ENCODE measurements around the gene KIAA1328. TPM values are rescaled to one million over a fixed set of nuclear protein-coding genes. Genes with fewer than 3 reads are reported as not detected.

KIAA1328 gene
- total RNA-seq, 2 donors from 2014 or later = 6.1 to 14.3 TPM

DNA sequence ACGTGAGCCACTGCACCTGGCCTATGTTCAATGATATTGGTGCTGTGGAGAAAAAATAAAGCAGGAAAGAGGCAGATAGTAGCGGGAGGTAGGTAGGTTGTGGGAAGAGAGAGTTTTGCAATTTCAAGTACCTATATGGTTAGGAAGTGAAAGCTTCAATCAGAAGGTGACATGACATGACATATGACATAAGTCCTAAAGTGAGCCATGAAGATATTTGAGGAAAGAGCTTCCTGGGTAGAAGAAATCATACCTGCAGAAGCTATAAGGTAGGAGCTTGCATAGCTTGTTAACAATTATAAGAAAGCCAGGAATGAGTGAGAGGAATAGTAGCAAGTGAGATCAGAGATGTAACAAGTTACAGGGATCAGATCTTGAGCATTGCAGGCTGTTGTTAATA, 4.2 kb downstream of the KIAA1328 start:
- Mint-ChIP-seq H3K27ac (no peak overlapping the region), H3K4me1 (ENCODE audit: low read depth in 2 of 2) (peaks cover 14 to 19% of the 10 kb centered on the region in 2 donors), H3K36me3 (no peaks in the 10 kb centered on the region), H3K27me3 (no peaks in the 10 kb centered on the region), H3K9me3 (no peaks in the 10 kb centered on the region), H3K4me3 (no peak overlapping the region)
- DNase-seq (ENCODE audit: low spot score) (no peak), ATAC-seq (no peak)

DNA sequence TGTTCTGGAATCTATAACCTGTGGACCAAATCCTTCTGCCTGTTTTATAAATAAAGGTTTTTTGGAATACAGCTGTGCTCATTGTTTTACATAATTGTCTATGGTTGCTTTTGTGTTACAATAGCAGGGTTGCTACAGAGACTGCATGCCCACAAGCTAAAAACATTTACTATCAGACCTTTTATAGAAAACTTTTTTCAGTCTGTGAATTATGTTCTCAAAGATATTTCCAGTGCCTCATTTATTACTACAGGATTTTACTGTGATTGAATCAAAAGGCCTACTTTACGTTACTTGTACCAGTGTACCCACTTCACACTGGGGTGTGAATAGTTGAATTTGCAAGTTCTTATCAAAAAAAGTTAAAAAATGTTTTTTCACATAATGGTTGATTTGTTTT, 7.0 kb downstream of the KIAA1328 start:
- peaks cover 0 to 2% of the 10 kb centered on the region in 2 donors for H3K4me1 Mint-ChIP-seq (ENCODE audit: low read depth in 2 of 2)
- no peak overlapping the region for H3K27ac Mint-ChIP-seq
- no peak for ATAC-seq

DNA sequence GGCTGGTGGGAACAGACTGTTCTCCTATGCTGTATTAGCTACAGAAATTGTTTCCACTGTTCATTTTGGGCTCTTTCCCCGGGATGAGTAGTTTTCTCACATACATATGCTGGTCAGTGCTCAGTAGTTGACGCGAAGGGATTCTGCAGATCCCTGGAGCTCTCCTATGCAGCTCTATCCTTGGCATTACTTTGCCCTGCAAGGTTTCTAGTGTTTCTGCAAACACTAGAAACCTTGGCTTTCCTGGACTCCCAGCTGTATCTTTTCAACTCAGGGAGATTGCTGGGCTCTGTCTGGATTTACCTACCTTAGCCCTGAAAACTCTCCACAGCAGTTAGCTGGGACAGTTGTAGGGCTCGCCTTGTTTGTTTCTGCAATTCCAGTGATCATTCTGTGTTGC, 10.9 kb downstream of the KIAA1328 start:
- peaks cover 0 to 2% of the 10 kb centered on the region in 2 donors for H3K4me1 Mint-ChIP-seq (ENCODE audit: low read depth in 2 of 2)
- no peaks in the 10 kb centered on the region for H3K9me3 Mint-ChIP-seq
- ATAC-seq (no peak), DNase-seq (ENCODE audit: low spot score) (no peak)
- peaks cover 18% of the 10 kb centered on the region for H3K36me3 Mint-ChIP-seq
- H3K27me3 Mint-ChIP-seq = no peaks in the 10 kb centered on the region
- H3K4me3 Mint-ChIP-seq = no peak overlapping the region
- no peak overlapping the region for H3K27ac Mint-ChIP-seq

More for the DNA sequence above, 7.0 kb downstream of the KIAA1328 start:
- Mint-ChIP-seq H3K27me3 (no peaks in the 10 kb centered on the region), H3K36me3 (peaks cover 18% of the 10 kb centered on the region), H3K4me3 (no peak overlapping the region), H3K9me3 (no peaks in the 10 kb centered on the region)
- DNase-seq (ENCODE audit: low spot score) = no peak

- no peaks in the 10 kb centered on the region for H3K9me3 Mint-ChIP-seq
- peaks cover 0 to 2% of the 10 kb centered on the region in 2 donors for H3K4me1 Mint-ChIP-seq (ENCODE audit: low read depth in 2 of 2)
- DNase-seq (ENCODE audit: low spot score) (no peak), ATAC-seq (no peak)
- H3K27ac Mint-ChIP-seq = no peak overlapping the region
- H3K27me3 Mint-ChIP-seq = no peaks in the 10 kb centered on the region
- H3K4me3 Mint-ChIP-seq = no peak overlapping the region
- peaks cover 18% of the 10 kb centered on the region for H3K36me3 Mint-ChIP-seq
These were observed 14.3 kb downstream of the KIAA1328 start for GRCh38 chr18:36843199-36843598.

DNA sequence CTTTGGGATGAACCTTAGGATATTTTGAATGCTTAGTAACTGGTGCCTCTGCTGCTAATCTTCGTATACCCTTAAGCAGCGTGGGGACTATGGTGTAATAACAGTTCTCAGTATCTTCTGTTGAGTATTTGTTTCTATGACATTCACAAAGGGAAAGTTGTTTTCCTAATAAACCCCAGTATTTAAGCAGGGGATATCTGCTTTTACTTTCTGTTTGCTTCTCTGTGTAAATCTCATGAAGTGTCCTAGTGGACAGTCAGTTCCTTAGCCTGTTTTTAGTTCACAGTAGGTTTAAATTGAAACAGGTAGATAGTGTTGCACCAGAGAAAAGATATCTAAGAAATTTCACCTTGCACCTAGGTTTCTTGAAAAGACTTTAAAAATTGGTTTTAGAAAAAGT, 14.9 kb downstream of the KIAA1328 start:
- H3K36me3 Mint-ChIP-seq = peaks cover 18% of the 10 kb centered on the region
- ATAC-seq = no peak
- H3K4me1 Mint-ChIP-seq (ENCODE audit: low read depth in 2 of 2) = peaks cover 0 to 2% of the 10 kb centered on the region in 2 donors
- H3K4me3 Mint-ChIP-seq = no peak overlapping the region
- H3K9me3 Mint-ChIP-seq = no peaks in the 10 kb centered on the region
- no peaks in the 10 kb centered on the region for H3K27me3 Mint-ChIP-seq
- H3K27ac Mint-ChIP-seq = no peak overlapping the region
- no peak for DNase-seq (ENCODE audit: low spot score)

- Mint-ChIP-seq H3K9me3 (peaks cover 8% of the 10 kb centered on the region), H3K27me3 (no peaks in the 10 kb centered on the region)
- no peak for ATAC-seq
These were observed 19.7 kb downstream of the KIAA1328 start for GRCh38 chr18:36848609-36849008.

DNA sequence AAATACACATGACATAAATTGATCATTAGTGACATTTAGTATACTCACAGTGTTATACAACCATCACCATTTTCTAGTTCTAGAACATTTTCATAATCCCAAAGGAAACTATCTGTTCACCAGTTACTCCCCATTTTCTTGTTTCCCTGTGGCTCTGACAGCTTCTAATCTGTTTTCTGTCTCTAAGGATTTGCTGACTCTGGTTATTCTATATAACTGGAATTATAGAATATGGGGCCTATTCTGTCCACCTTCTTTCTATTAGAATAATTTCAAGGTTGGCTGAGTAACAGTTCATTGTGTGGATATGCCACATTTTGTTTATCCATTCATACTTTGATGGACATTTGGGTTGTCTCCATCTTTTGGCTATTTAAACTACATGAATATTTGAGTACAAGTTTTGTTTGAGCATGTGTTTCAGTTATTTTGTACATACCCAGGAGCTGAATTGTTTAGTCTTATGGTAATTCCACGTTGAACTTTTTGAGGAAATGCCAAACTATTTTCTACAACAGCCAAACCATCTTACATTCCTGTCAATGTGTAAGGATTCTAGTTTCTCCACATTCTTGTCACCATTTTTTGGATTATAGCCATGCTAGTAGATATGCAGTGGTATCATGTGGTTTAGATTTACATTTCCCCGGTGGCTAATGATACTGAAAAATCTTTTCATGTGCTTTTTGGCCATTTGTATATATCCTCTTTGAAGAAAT, 20.5 kb downstream of the KIAA1328 start:
- no peak overlapping the region for H3K27ac Mint-ChIP-seq
- no peak for ATAC-seq
- peaks cover 3 to 6% of the 10 kb centered on the region in 2 donors for H3K4me1 Mint-ChIP-seq (ENCODE audit: low read depth in 2 of 2)
- H3K36me3 Mint-ChIP-seq = peaks cover 26% of the 10 kb centered on the region
- peaks cover 8% of the 10 kb centered on the region for H3K9me3 Mint-ChIP-seq
- DNase-seq (ENCODE audit: low spot score) = no peak
- no peaks in the 10 kb centered on the region for H3K27me3 Mint-ChIP-seq
- no peak overlapping the region for H3K4me3 Mint-ChIP-seq

More at GRCh38 chr18:36848609-36849008, 19.7 kb downstream of the KIAA1328 start:
- Mint-ChIP-seq H3K36me3 (peaks cover 26% of the 10 kb centered on the region), H3K27ac (no peak overlapping the region), H3K4me3 (no peak overlapping the region), H3K4me1 (ENCODE audit: low read depth in 2 of 2) (peaks cover 3 to 6% of the 10 kb centered on the region in 2 donors)
- DNase-seq (ENCODE audit: low spot score) = no peak

DNA sequence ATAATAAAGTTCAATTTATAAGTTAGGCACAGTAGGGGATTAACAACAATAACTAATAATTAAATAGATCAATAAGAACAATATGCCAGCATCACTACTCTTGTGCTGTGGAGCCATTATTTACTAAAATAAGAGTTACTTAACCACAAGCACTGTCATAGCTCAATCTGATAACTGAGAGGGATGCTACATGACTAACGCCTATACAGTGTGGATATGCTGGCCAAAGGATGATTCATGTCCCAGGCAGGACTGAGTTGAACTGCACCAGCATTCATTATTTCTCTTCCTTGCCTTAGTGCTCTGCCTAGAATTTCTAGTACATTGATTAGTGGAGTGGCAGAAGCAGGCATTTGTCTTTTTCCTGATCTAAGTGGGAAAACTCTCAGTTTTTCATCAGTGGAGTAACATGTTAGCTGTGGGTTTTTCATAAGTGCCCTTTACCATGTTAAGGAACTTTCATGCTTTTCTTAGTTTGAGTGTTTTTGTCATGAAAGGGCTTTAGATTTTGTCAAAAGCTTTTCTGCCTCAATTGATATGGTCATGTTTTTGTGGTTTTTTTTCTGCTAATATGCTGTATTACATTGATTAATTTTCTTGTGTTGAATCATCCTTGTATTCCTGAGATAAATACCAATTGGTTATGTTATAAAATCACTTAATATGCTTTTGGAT, 21.7 kb downstream of the KIAA1328 start:
- Mint-ChIP-seq H3K36me3 (peaks cover 26% of the 10 kb centered on the region), H3K27ac (no peak overlapping the region), H3K9me3 (peaks cover 8% of the 10 kb centered on the region), H3K4me1 (ENCODE audit: low read depth in 2 of 2) (peaks cover 3 to 6% of the 10 kb centered on the region in 2 donors), H3K27me3 (no peaks in the 10 kb centered on the region), H3K4me3 (no peak overlapping the region)
- ATAC-seq (peak in 1 of 2 donors; percentile 85), DNase-seq (ENCODE audit: low spot score) (no peak)

DNA sequence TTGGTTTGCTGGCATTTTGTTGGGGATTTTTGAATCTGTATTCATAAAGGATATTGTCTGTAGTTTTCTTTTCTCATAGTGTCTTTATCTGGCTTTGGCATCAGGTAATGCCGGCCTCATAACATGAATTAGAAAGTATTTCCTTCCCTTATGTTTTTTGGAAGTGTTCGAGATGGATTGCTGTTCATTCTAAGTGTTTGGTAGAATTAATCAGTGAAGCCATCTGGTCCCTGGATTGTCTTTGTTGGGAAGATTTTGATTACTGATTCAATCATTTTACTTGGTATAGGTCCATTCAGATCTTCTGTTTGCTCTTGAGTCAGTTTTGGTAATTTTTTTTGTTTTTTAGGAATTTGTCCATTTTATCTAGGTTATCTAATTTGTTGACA, 22.3 kb downstream of the KIAA1328 start:
- H3K4me1 Mint-ChIP-seq (ENCODE audit: low read depth in 2 of 2) = peaks cover 3 to 6% of the 10 kb centered on the region in 2 donors
- peaks cover 29% of the 10 kb centered on the region for H3K36me3 Mint-ChIP-seq
- ATAC-seq (no peak), DNase-seq (ENCODE audit: low spot score) (no peak)
- H3K9me3 Mint-ChIP-seq = peaks cover 8% of the 10 kb centered on the region
- H3K4me3 Mint-ChIP-seq = no peak overlapping the region
- H3K27ac Mint-ChIP-seq = no peak overlapping the region
- no peaks in the 10 kb centered on the region for H3K27me3 Mint-ChIP-seq

- no peak overlapping the region for H3K27ac Mint-ChIP-seq
These were observed 27.9 kb downstream of the KIAA1328 start for GRCh38 chr18:36856815-36857214.

GRCh38 chr18:36862182-36862581, 33.3 kb downstream of the KIAA1328 start:
- H3K4me3 Mint-ChIP-seq = no peak overlapping the region
- ATAC-seq (peak in 1 of 2 donors; percentile 48), DNase-seq (ENCODE audit: low spot score) (no peak)
- H3K27ac Mint-ChIP-seq = no peak overlapping the region
- H3K9me3 Mint-ChIP-seq = no peaks in the 10 kb centered on the region
- no peaks in the 10 kb centered on the region for H3K27me3 Mint-ChIP-seq
- peaks cover 0 to 9% of the 10 kb centered on the region in 2 donors for H3K4me1 Mint-ChIP-seq (ENCODE audit: low read depth in 2 of 2)
- peaks cover 4% of the 10 kb centered on the region for H3K36me3 Mint-ChIP-seq

More at GRCh38 chr18:36856815-36857214, 27.9 kb downstream of the KIAA1328 start:
- Mint-ChIP-seq H3K36me3 (peaks cover 24% of the 10 kb centered on the region), H3K27me3 (no peaks in the 10 kb centered on the region), H3K4me3 (no peak overlapping the region), H3K9me3 (peaks cover 8% of the 10 kb centered on the region), H3K4me1 (ENCODE audit: low read depth in 2 of 2) (no peaks in the 10 kb centered on the region)
- ATAC-seq (no peak), DNase-seq (ENCODE audit: low spot score) (no peak)

GRCh38 chr18:36867056-36867455, 38.1 kb downstream of the KIAA1328 start:
- Mint-ChIP-seq H3K27me3 (no peaks in the 10 kb centered on the region), H3K27ac (no peak overlapping the region), H3K4me1 (ENCODE audit: low read depth in 2 of 2) (peaks cover 0 to 9% of the 10 kb centered on the region in 2 donors), H3K36me3 (peaks cover 4% of the 10 kb centered on the region), H3K4me3 (no peak overlapping the region), H3K9me3 (no peaks in the 10 kb centered on the region)
- ATAC-seq (no peak), DNase-seq (ENCODE audit: low spot score) (no peak)

DNA sequence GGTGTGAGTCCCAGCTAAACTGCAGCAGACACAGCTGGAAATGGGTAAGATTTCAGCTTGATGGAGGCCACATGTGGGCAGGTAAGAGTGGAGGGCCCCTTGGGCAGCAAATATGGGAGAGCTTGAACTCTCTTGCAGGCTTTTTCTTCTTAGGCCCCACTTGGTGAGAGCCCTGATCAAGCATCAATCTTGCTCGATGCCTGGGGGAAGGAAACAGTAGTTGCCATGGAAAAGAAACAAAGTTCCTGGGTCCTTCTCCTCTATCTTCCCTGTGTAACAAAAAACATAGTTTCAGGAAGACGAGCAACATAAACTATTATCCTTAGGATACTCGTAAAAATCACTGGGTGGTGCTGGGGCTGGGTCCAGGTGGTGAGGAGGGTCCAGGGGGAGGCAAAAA, 42.9 kb downstream of the KIAA1328 start:
- DNase-seq (ENCODE audit: low spot score) (no peak), ATAC-seq (no peak)
- Mint-ChIP-seq H3K9me3 (no peaks in the 10 kb centered on the region), H3K27me3 (no peaks in the 10 kb centered on the region), H3K4me3 (no peak overlapping the region), H3K27ac (no peak overlapping the region), H3K4me1 (ENCODE audit: low read depth in 2 of 2) (peaks cover 0 to 4% of the 10 kb centered on the region in 2 donors), H3K36me3 (peaks cover 4% of the 10 kb centered on the region)

GRCh38 chr18:36872329-36872728, 43.4 kb downstream of the KIAA1328 start:
- no peak for DNase-seq (ENCODE audit: low spot score)
- no peaks in the 10 kb centered on the region for H3K9me3 Mint-ChIP-seq
- peaks cover 4% of the 10 kb centered on the region for H3K36me3 Mint-ChIP-seq
- H3K27me3 Mint-ChIP-seq = no peaks in the 10 kb centered on the region
- no peak overlapping the region for H3K4me3 Mint-ChIP-seq
- no peak overlapping the region for H3K27ac Mint-ChIP-seq
- peaks cover 0 to 7% of the 10 kb centered on the region in 2 donors for H3K4me1 Mint-ChIP-seq (ENCODE audit: low read depth in 2 of 2)
- ATAC-seq = no peak

Measured in natural killer cell treated with Interleukin-12 subunit alpha and Interleukin-12 subunit beta and Interleukin-15 and Interleukin-18, amount 100 ng/mL, for 72 hours (primary cell).